Fibroblast of lung (primary cell): ENCODE results near the gene SPTLC1. TPM values are rescaled to one million over a fixed set of nuclear protein-coding genes. Genes with fewer than 3 reads are reported as not detected.

Experiments used
- DNase-seq, 2 donors: peaks; one replicate each; pipeline versions ENCODE4 v3.0.0 to v3.0.0-alpha.2; 2010; ENCODE audit warnings: low read depth in 2 of 2
- H2AFZ ChIP-seq: 2 replicates; pipeline ENCODE4 v1.5.1; 2012; ENCODE audit warnings: low read length, control low read depth, inconsistent platforms
- H3K27ac ChIP-seq: 2 replicates; pipeline ENCODE4 v1.5.1; 2011; ENCODE audit warnings: low read length, control low read depth; ENCODE audit not compliant: insufficient read depth
- H3K27me3 ChIP-seq: 2 replicates; pipeline ENCODE4 v1.5.1; 2011; ENCODE audit warnings: mild to moderate bottlenecking, low read length; ENCODE audit not compliant: control insufficient read depth, insufficient read depth
- H3K36me3 ChIP-seq: 2 replicates; pipeline ENCODE4 v1.5.1; 2011; ENCODE audit warnings: low read length; ENCODE audit not compliant: control insufficient read depth, insufficient read depth
- H3K4me1 ChIP-seq: 2 replicates; pipeline ENCODE4 v1.5.1; 2011; ENCODE audit warnings: low read length; ENCODE audit not compliant: control insufficient read depth, insufficient read depth; ENCODE audit errors: extremely low read depth
- H3K4me2 ChIP-seq: 2 replicates; pipeline ENCODE4 v1.5.1; 2011; ENCODE audit warnings: low read length, control low read depth; ENCODE audit not compliant: insufficient read depth; ENCODE audit errors: extremely low read depth
- H3K4me3 ChIP-seq, 4 experiments: fragments of 200-600 bp in 1 of 4; sonication (generic) in 1 of 4; replicated peaks in 1 of 4; 2 replicates each; pipeline ENCODE4 v1.5.1; 2011 to 2016; ENCODE audit warnings: low read length in 4 of 4, low read depth in 3 of 4, mild to moderate bottlenecking in 3 of 4, control low read depth in 2 of 4, inconsistent platforms in 1 of 4, mixed read lengths in 1 of 4; ENCODE audit not compliant: insufficient read depth in 1 of 4; ENCODE audit errors: control extremely low read depth in 1 of 4
- H3K79me2 ChIP-seq: 2 replicates; pipeline ENCODE4 v1.5.1; 2012; ENCODE audit warnings: mild to moderate bottlenecking, low read length, inconsistent platforms; ENCODE audit not compliant: control insufficient read depth, insufficient read depth
- H3K9ac ChIP-seq: 2 replicates; pipeline ENCODE4 v1.5.1; 2011; ENCODE audit warnings: mild to moderate bottlenecking, low read length, control low read depth; ENCODE audit not compliant: insufficient read depth
- H3K9me3 ChIP-seq: 2 replicates; pipeline ENCODE4 v1.5.1; 2012; ENCODE audit warnings: low read depth, low read length; ENCODE audit not compliant: control insufficient read depth, insufficient read depth
- H4K20me1 ChIP-seq: 2 replicates; pipeline ENCODE4 v1.5.1; 2011; ENCODE audit warnings: low read length; ENCODE audit not compliant: control insufficient read depth, insufficient read depth; ENCODE audit errors: extremely low read depth
- EZH2 ChIP-seq: IDR thresholded peaks from 2 replicates; pipeline ENCODE4 v1.5.1; 2012; ENCODE audit warnings: low read length, control low read depth, mild to moderate bottlenecking; ENCODE audit errors: missing control alignments
- polyA plus RNA-seq, 2 donors: library from polyadenylated mRNA; depleted of rRNA in 1 of 2; stranded (reverse) in 1 of 2; unstranded in 1 of 2; fragments of >200 nt; gene quantifications; 2 replicates each; pipeline ENCODE4 v1.2.1, GENCODE V29; 2011 to 2012; ENCODE audit warnings: missing spikeins in 1 of 2
- total RNA-seq: library from RNA; depleted of rRNA; stranded (reverse); fragments of >200 nt; gene quantifications from 2 replicates; pipeline ENCODE4 v1.2.1, GENCODE V29; 2014
- TF ChIP-seq, protein P1 (sequence below), 2 donors: IDR thresholded peaks in 1 of 2; conservative IDR thresholded peaks in 1 of 2; 1 replicate in 1 of 2; 2 replicates in 1 of 2; pipeline ENCODE4 v1.5.1; 2011 to 2012; ENCODE audit warnings: low read length in 2 of 2, control low read depth in 1 of 2, inconsistent platforms in 1 of 2, low read depth in 1 of 2, mild to moderate bottlenecking in 1 of 2

Gene SPTLC1
- total and polyA plus RNA-seq, 2 donors (not counting 1 experiment from before 2014, with no cell fraction given), result 97.8 to 138 TPM

GRCh38 chr9:92033991-92034390 lies 81.2 kb downstream of the SPTLC1 start:
- Histone ChIP-seq H3K9ac (no peak overlapping the region), H3K79me2 (no peaks in the 10 kb centered on the region), H3K9me3 (no peaks in the 10 kb centered on the region), H3K4me2 (no peak overlapping the region), H4K20me1 (no peaks in the 10 kb centered on the region), H3K27me3 (no peaks in the 10 kb centered on the region), H3K27ac (no peak overlapping the region), H2AFZ (no peak overlapping the region), H3K4me1 (peaks cover 5% of the 10 kb centered on the region), H3K4me3 (no peak overlapping the region), H3K36me3 (peaks cover 12% of the 10 kb centered on the region)
- TF ChIP-seq, protein P1, sequence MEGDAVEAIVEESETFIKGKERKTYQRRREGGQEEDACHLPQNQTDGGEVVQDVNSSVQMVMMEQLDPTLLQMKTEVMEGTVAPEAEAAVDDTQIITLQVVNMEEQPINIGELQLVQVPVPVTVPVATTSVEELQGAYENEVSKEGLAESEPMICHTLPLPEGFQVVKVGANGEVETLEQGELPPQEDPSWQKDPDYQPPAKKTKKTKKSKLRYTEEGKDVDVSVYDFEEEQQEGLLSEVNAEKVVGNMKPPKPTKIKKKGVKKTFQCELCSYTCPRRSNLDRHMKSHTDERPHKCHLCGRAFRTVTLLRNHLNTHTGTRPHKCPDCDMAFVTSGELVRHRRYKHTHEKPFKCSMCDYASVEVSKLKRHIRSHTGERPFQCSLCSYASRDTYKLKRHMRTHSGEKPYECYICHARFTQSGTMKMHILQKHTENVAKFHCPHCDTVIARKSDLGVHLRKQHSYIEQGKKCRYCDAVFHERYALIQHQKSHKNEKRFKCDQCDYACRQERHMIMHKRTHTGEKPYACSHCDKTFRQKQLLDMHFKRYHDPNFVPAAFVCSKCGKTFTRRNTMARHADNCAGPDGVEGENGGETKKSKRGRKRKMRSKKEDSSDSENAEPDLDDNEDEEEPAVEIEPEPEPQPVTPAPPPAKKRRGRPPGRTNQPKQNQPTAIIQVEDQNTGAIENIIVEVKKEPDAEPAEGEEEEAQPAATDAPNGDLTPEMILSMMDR (conservative IDR thresholded peaks at IDR 0.05 in 1 of 2, IDR thresholded peaks at IDR 0.05 in 1 of 2; ENCODE audit: low read depth in 1 of 2, low read length in 2 of 2), result no peak
- no peak for TF ChIP-seq EZH2
- no peak for DNase-seq

DNA sequence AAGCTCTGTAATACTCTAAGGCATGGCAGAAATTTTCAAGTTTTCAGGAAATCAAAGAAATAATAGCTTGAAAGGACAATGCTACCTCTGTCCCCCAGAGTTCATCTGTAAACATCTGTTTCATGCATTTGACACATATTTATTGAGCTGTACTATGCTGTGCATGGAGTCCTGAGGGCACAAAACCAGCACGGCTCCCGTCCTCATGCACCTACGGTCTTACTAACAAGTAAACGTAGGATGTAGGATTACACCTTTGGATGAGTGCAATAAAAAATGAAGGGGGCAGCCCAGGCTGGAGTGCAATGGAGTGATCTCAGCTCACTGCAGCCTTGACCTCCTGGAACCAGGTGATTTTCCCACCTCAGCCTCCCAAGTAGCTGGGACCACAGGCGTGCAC lies 81.9 kb downstream of the SPTLC1 start:
- Histone ChIP-seq H2AFZ (no peak overlapping the region), H3K9ac (no peak overlapping the region), H3K9me3 (no peaks in the 10 kb centered on the region), H3K27me3 (no peaks in the 10 kb centered on the region), H3K4me3 (no peak overlapping the region), H3K79me2 (no peaks in the 10 kb centered on the region), H3K36me3 (peaks cover 11% of the 10 kb centered on the region), H3K27ac (no peak overlapping the region), H3K4me1 (peaks cover 5% of the 10 kb centered on the region), H3K4me2 (no peak overlapping the region), H4K20me1 (no peaks in the 10 kb centered on the region)
- DNase-seq, result no peak
- TF ChIP-seq EZH2, result no peak
- TF ChIP-seq, protein P1 (conservative IDR thresholded peaks at IDR 0.05 in 1 of 2, IDR thresholded peaks at IDR 0.05 in 1 of 2; ENCODE audit: low read depth in 1 of 2, low read length in 2 of 2), result no peak

- Histone ChIP-seq H3K9ac (no peak overlapping the region), H3K4me1 (peaks cover 5% of the 10 kb centered on the region), H3K27ac (no peak overlapping the region), H3K4me3 (no peak overlapping the region), H3K4me2 (no peak overlapping the region), H2AFZ (no peak overlapping the region), H3K27me3 (no peaks in the 10 kb centered on the region), H3K9me3 (no peaks in the 10 kb centered on the region), H3K79me2 (no peaks in the 10 kb centered on the region), H4K20me1 (no peaks in the 10 kb centered on the region), H3K36me3 (peaks cover 8% of the 10 kb centered on the region)
- TF ChIP-seq, protein P1 (conservative IDR thresholded peaks at IDR 0.05 in 1 of 2, IDR thresholded peaks at IDR 0.05 in 1 of 2; ENCODE audit: low read depth in 1 of 2, low read length in 2 of 2), result no peak
- no peak for TF ChIP-seq EZH2
- no peak for DNase-seq
Observed at GRCh38 chr9:92032891-92033290, 82.3 kb downstream of the SPTLC1 start.
